MM.1S (cell line): ENCODE data around the gene HSPA1L.
"Not testable (repeated sequence)": the region's sequence is repeated elsewhere in the genome, so short reads cannot be mapped to it uniquely, and the experiment has no call there.

Experiments used
- DNase-seq: peaks from one replicate; pipeline ENCODE4 v3.0.0-alpha.2; 2015
- H2AFZ ChIP-seq: fragments of 300-600 bp; sonication (generic); 2 replicates; pipeline ENCODE4 v1.6.0; 2016; ENCODE audit warnings: antibody characterized with exemption, low read length
- H3F3A ChIP-seq: fragments of 300-600 bp; sonication (generic); 2 replicates; pipeline ENCODE4 v1.6.1; 2016; ENCODE audit warnings: mild to moderate bottlenecking, antibody characterized with exemption, low read length, moderate library complexity, mixed read lengths; ENCODE audit not compliant: insufficient read depth
- H3K27ac ChIP-seq: fragments of 300-600 bp; sonication (generic); 2 replicates; pipeline ENCODE4 v1.5.1; 2016; ENCODE audit warnings: mild to moderate bottlenecking, low read length
- H3K27me3 ChIP-seq: fragments of 300-600 bp; sonication (generic); replicated peaks from 2 replicates; pipeline ENCODE4 v1.6.0; 2016; ENCODE audit warnings: low read length; ENCODE audit not compliant: insufficient read depth
- H3K36me3 ChIP-seq: fragments of 300-600 bp; sonication (generic); replicated peaks from 2 replicates; pipeline ENCODE4 v1.6.1; 2016; ENCODE audit warnings: mild to moderate bottlenecking, low read length, mixed read lengths; ENCODE audit not compliant: insufficient read depth
- H3K4me1 ChIP-seq: fragments of 300-600 bp; sonication (generic); 2 replicates; pipeline ENCODE4 v1.6.1; 2016; ENCODE audit warnings: low read length, mixed read lengths
- H3K4me2 ChIP-seq: fragments of 300-600 bp; sonication (generic); 2 replicates; pipeline ENCODE4 v1.6.0; 2016; ENCODE audit warnings: low read depth, low read length
- H3K4me3 ChIP-seq: fragments of 300-600 bp; sonication (generic); 2 replicates; pipeline ENCODE4 v1.5.1; 2016; ENCODE audit warnings: low read length, mixed read lengths
- H3K79me2 ChIP-seq: fragments of 300-600 bp; sonication (generic); 2 replicates; pipeline ENCODE4 v1.6.1; 2016; ENCODE audit warnings: mixed run types, low read length, mixed read lengths
- H3K9ac ChIP-seq: fragments of 300-600 bp; sonication (generic); 2 replicates; pipeline ENCODE4 v1.6.1; 2016; ENCODE audit warnings: low read length, mixed read lengths
- H3K9me2 ChIP-seq: fragments of 300-600 bp; sonication (generic); replicated peaks from 2 replicates; pipeline ENCODE4 v1.6.1; 2016; ENCODE audit warnings: mild to moderate bottlenecking, low read length, mixed read lengths; ENCODE audit not compliant: insufficient read depth
- H3K9me3 ChIP-seq: fragments of 300-600 bp; sonication (generic); replicated peaks from 2 replicates; pipeline ENCODE4 v1.6.1; 2016; ENCODE audit warnings: mild to moderate bottlenecking, low read length, mixed read lengths; ENCODE audit not compliant: insufficient read depth
- H4K20me1 ChIP-seq: fragments of 300-600 bp; sonication (generic); 2 replicates; pipeline ENCODE4 v1.6.1; 2016; ENCODE audit warnings: mild to moderate bottlenecking, low read length, moderate library complexity, mixed read lengths; ENCODE audit not compliant: insufficient read depth
- CTCF ChIP-seq: fragments of 300-600 bp; sonication (generic); IDR thresholded peaks from 2 replicates; pipeline ENCODE4 v1.5.1; 2016; ENCODE audit warnings: antibody characterized with exemption, low read length, mixed read lengths
- EZH2 ChIP-seq: fragments of 300-600 bp; sonication (generic); optimal IDR thresholded peaks from 2 replicates; pipeline ENCODE3; 2017; ENCODE audit warnings: low read depth, mild to moderate bottlenecking, antibody characterized with exemption, low read length, mixed read lengths
- EZH2phosphoT487 ChIP-seq: fragments of 300-600 bp; sonication (generic); IDR thresholded peaks from 2 replicates; pipeline ENCODE4 v1.6.1; 2018; ENCODE audit warnings: antibody characterized with exemption, low read length

Gene HSPA1L

GRCh38 chr6:31806470-31807272 lies 8.4 kb downstream of the HSPA1L start, which contains the start of gene LSM2:
LSM2 (minus strand) TSS chr6:31806966; CDS start chr6:31806757, 209 bp downstream.
- H4K20me1 ChIP-seq = no peaks in the 10 kb centered on the region
- no peaks in the 10 kb centered on the region for H3K9me2 ChIP-seq
- peak within 1 kb of the TSS; percentile 73 for H3K4me2 ChIP-seq
- peak within 1 kb of the TSS; percentile 32 for H2AFZ ChIP-seq
- DNase-seq = peak; percentile 93
- peak within 1 kb of the TSS; percentile 77 for H3K27ac ChIP-seq
- H3K9ac ChIP-seq = peak within 1 kb of the TSS; percentile 81
- H3F3A ChIP-seq = no peaks in the 10 kb centered on the region
- TF ChIP-seq EZH2 (no peak), CTCF (peak; percentile 36; the same call in 1 of the 2 replicates), EZH2phosphoT487 (no peak)
- no peaks in the 10 kb centered on the region for H3K36me3 ChIP-seq
- H3K27me3 ChIP-seq = no peaks in the 10 kb centered on the region
- peaks cover 36% of the 10 kb centered on the region for H3K79me2 ChIP-seq
- peaks cover 9% of the 10 kb centered on the region for H3K4me1 ChIP-seq
- no peaks in the 10 kb centered on the region for H3K9me3 ChIP-seq
- H3K4me3 ChIP-seq = peak within 1 kb of the TSS; percentile 73

GRCh38 chr6:31805939-31806469 lies 9.1 kb downstream of the HSPA1L start:
- H3K79me2 ChIP-seq = peaks cover 40% of the 10 kb centered on the region
- H3F3A ChIP-seq = no peaks in the 10 kb centered on the region
- H3K4me1 ChIP-seq = peaks cover 5% of the 10 kb centered on the region; the same call in 1 of the 2 replicates

GRCh38 chr6:31801031-31801927 lies 13.8 kb downstream of the HSPA1L start:
- Histone ChIP-seq H3K79me2 (peaks cover 36% of the 10 kb centered on the region), H3F3A (peaks cover 11% of the 10 kb centered on the region)
- not testable (repeated sequence) for H3K4me3 ChIP-seq, H3K4me2 ChIP-seq, H2AFZ ChIP-seq, H3K9me3 ChIP-seq, H3K9ac ChIP-seq, DNase-seq, H3K36me3 ChIP-seq, H3K9me2 ChIP-seq, H3K4me1 ChIP-seq, H3K27me3 ChIP-seq, H4K20me1 ChIP-seq, H3K27ac ChIP-seq

More at GRCh38 chr6:31805939-31806469, 9.1 kb downstream of the HSPA1L start:
- peak overlapping the region; percentile 77; the same call in 1 of the 2 replicates for H3K27ac ChIP-seq
- no peaks in the 10 kb centered on the region for H4K20me1 ChIP-seq
- TF ChIP-seq EZH2 (no peak), EZH2phosphoT487 (no peak), CTCF (no peak)
- peak overlapping the region; percentile 73 for H3K4me2 ChIP-seq
- H3K36me3 ChIP-seq = no peaks in the 10 kb centered on the region
- H3K27me3 ChIP-seq = no peaks in the 10 kb centered on the region
- peak overlapping the region; percentile 81 for H3K9ac ChIP-seq
- DNase-seq = no peak
- no peaks in the 10 kb centered on the region for H3K9me3 ChIP-seq
- H3K4me3 ChIP-seq = peak overlapping the region; percentile 73
- H2AFZ ChIP-seq = peak overlapping the region; percentile 32
- H3K9me2 ChIP-seq = no peaks in the 10 kb centered on the region
